H1 (cell line): Measurements from ENCODE around the gene SBF2. TPM values are rescaled to one million over a fixed set of nuclear protein-coding genes. Genes with fewer than 3 reads are reported as not detected.

Experiments
- ATF2 ChIP-seq: IDR thresholded peaks from 2 replicates; pipeline ENCODE4 v1.6.1; 2012; ENCODE audit warnings: low read length, inconsistent platforms
- CBX5 ChIP-seq: fragments of 300-800, 300-1000 bp; sonication (generic); IDR thresholded peaks from 2 replicates; pipeline ENCODE4 v1.7.1; 2016; ENCODE audit warnings: antibody characterized with exemption, low read length, low read depth
- CBX8 ChIP-seq: fragments of 300-800, 300-1000 bp; sonication (generic); IDR thresholded peaks from 2 replicates; pipeline ENCODE4 v1.7.1; 2016; ENCODE audit warnings: low read depth, low read length, borderline replicate concordance
- CEBPB ChIP-seq: IDR thresholded peaks from 2 replicates; pipeline ENCODE4 v1.6.1; 2012; ENCODE audit warnings: low read depth, low read length
- CHD2 ChIP-seq: IDR thresholded peaks from 2 replicates; pipeline ENCODE4 v1.6.1; 2012; ENCODE audit warnings: low read length, improper control_type of control experiment
- CREB1 ChIP-seq: IDR thresholded peaks from 2 replicates; pipeline ENCODE4 v1.6.1; 2012; ENCODE audit warnings: inconsistent platforms
- E2F6 ChIP-seq: IDR thresholded peaks from 2 replicates; pipeline ENCODE4 v1.6.1; 2012; ENCODE audit warnings: inconsistent platforms
- GABPA ChIP-seq: IDR thresholded peaks from 2 replicates; pipeline ENCODE4 v1.6.1; 2011; ENCODE audit warnings: mild to moderate bottlenecking, low read length, moderate library complexity, borderline replicate concordance; ENCODE audit not compliant: insufficient read depth
- HDAC6 ChIP-seq: IDR thresholded peaks from one replicate; pipeline ENCODE4 v1.7.1; 2012; ENCODE audit warnings: low read depth, mild to moderate bottlenecking, inconsistent platforms, low read length, moderate library complexity
- KDM1A ChIP-seq: fragments of 200-600, 300-600 bp; sonication (generic); IDR thresholded peaks from 2 replicates; pipeline ENCODE4 v1.7.1; 2016; ENCODE audit warnings: mild to moderate bottlenecking, low read length, borderline replicate concordance
- KDM4A ChIP-seq: IDR thresholded peaks from one replicate; pipeline ENCODE4 v1.7.1; 2012; ENCODE audit warnings: low read depth, mild to moderate bottlenecking, moderate library complexity, low read length, inconsistent platforms; ENCODE audit not compliant: severe bottlenecking
- KDM5A ChIP-seq: fragments of 200-600 bp; IDR thresholded peaks from 2 replicates; pipeline ENCODE4 v1.7.1; 2012; ENCODE audit warnings: mild to moderate bottlenecking, low read length, inconsistent platforms, mixed read lengths
- POU5F1 ChIP-seq: IDR thresholded peaks from 2 replicates; pipeline ENCODE4 v1.6.1; 2011; ENCODE audit warnings: low read depth, mild to moderate bottlenecking, low read length, moderate library complexity
- RAD21 ChIP-seq, 2 experiments: IDR thresholded peaks in 1 of 2; conservative IDR thresholded peaks in 1 of 2; 2 replicates each; pipeline ENCODE4 v1.6.1; 2011; ENCODE audit warnings: low read depth in 2 of 2, low read length in 2 of 2, improper control_type of control experiment in 1 of 2, inconsistent platforms in 1 of 2, mild to moderate bottlenecking in 1 of 2, moderate library complexity in 1 of 2
- RNF2 ChIP-seq: fragments of 200-900, 300-1000 bp; sonication (generic); IDR thresholded peaks from 2 replicates; pipeline ENCODE4 v1.7.1; 2016; ENCODE audit warnings: borderline replicate concordance, low read depth, mild to moderate bottlenecking, antibody characterized with exemption, low read length; ENCODE audit not compliant: poor library complexity, severe bottlenecking; ENCODE audit errors: missing control alignments
- SIRT6 ChIP-seq: IDR thresholded peaks from one replicate; pipeline ENCODE4 v1.7.1; 2012; ENCODE audit warnings: low read length, inconsistent platforms
- SIX5 ChIP-seq: IDR thresholded peaks from 2 replicates; pipeline ENCODE4 v1.6.1; 2011; ENCODE audit warnings: mild to moderate bottlenecking, low read depth, low read length
- SP1 ChIP-seq: IDR thresholded peaks from 2 replicates; pipeline ENCODE4 v1.6.1; 2011; ENCODE audit warnings: low read depth, low read length
- TBP ChIP-seq: IDR thresholded peaks from 2 replicates; pipeline ENCODE4 v1.6.1; 2011; ENCODE audit warnings: low read depth, low read length, improper control_type of control experiment
- USF2 ChIP-seq: IDR thresholded peaks from 2 replicates; pipeline ENCODE4 v1.6.1; 2011; ENCODE audit warnings: low read length, improper control_type of control experiment
- polyA plus RNA-seq, 7 experiments: library from polyadenylated mRNA; depleted of rRNA in 3 of 7; stranded (reverse) in 5 of 7; unstranded in 2 of 7; fragments of >200 nt in 5 of 7; fragments of 200-250 nt in 2 of 7; gene quantifications; 1 replicate in 5 of 7; 2 replicates in 1 of 7; 4 replicates in 1 of 7; pipeline versions ENCODE4 v1.2.1 to v1.2.3, GENCODE V29; 2011 to 2013; ENCODE audit warnings: missing spikeins in 2 of 7, mixed read lengths in 2 of 7
- total RNA-seq: library from RNA; stranded (reverse); fragmentation: NEBNext Ultra II Directional; extraction: Animal tissue kit (Norgen Biotek cat#: 25700); gene quantifications from 2 replicates; pipeline ENCODE4 v1.2.1, GENCODE V29; 2021

Gene SBF2
- total and polyA plus RNA-seq, 2 of the 8 experiments (the other 6 are each of a cell fraction or from before 2014, with no cell fraction given), result 36.7 to 50.5 TPM

GRCh38 chr11:10307400-10308200 is 13.6 kb upstream of the SBF2 start (continued):
- TF ChIP-seq CBX5 (no peak), HDAC6 (no peak), RAD21 (IDR thresholded peaks at IDR 0.05 in 1 of 2, conservative IDR thresholded peaks at IDR 0.05 in 1 of 2; ENCODE audit: low read depth in 2 of 2, low read length in 2 of 2) (peak; percentile 87 to 90), CEBPB (peak; percentile 95), USF2 (no peak; the same call in 1 of the 2 replicates), POU5F1 (peak; percentile 33; the same call in 1 of the 2 replicates), CHD2 (no peak), E2F6 (peak; percentile 56), SIRT6 (no peak), KDM5A (peak; percentile 88), RNF2 (no peak), SP1 (no peak), GABPA (no peak), CBX8 (no peak), KDM1A (no peak; the same call in 1 of the 2 replicates), SIX5 (no peak), TBP (no peak), CREB1 (peak; percentile 62; the same call in 1 of the 2 replicates), KDM4A (peak; percentile 50), ATF2 (peak; percentile 37)
